GM18508 (cell line): ENCODE measurements around the gene THRSP.
"Not testable (repeated sequence)": the region's sequence is repeated elsewhere in the genome, so short reads cannot be mapped to it uniquely, and the experiment has no call there.

ENCODE experiments used
- ATAC-seq: cut with Tn5 transposase; IDR thresholded peaks from one replicate; pipeline ENCODE4 v1.9.1; 2021; ENCODE audit warnings: moderate number of reproducible peaks; ENCODE audit not compliant: insufficient read depth, unreplicated experiment

THRSP gene

DNA sequence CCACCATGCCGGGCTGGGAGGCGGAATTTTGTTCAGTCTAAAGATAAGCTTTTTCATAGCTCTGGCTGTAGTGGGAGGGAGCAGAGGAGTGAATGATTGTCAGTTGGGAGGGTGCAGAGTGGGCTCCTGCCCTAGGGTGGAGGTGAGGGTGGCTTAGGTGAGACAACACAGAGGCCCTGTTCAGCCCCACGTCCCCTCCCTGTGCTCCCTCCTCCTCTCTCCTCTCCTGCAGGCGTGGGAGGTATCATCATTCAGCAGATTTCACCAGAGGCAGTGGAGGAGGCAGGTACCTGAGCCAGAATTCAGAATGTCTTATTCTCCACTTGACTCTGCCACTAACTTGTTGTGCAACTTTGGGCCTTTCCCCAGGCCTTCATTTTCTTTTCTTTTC is 1.7 kb upstream of the THRSP start:
- ATAC-seq, result no peak

- ATAC-seq, result no peak
These were observed 990 bp upstream of the THRSP start for GRCh38 chr11:78062671-78063070.

GRCh38 chr11:78065203-78065602 is 1.5 kb downstream of the THRSP start:
- ATAC-seq, result no peak

DNA sequence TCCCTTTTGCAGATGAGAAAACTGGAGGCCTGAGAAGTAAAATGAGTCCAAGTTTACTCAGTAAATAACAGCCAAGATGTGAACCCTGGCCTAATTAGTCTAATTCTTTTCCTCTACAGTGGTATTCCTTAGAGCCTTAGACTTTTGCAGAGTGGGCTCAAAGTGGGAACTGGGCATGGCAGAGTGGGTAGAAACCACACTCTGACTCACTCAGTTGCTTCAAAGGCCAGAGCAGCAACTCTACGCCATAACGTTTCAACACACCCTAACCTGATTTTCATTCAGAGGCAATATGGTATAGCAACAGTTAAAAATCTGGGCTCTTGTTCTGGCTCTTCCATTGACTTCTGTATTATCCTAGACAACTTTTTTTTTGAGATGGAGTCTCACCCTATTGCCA is 2.8 kb downstream of the THRSP start:
- ATAC-seq, result no peak

DNA sequence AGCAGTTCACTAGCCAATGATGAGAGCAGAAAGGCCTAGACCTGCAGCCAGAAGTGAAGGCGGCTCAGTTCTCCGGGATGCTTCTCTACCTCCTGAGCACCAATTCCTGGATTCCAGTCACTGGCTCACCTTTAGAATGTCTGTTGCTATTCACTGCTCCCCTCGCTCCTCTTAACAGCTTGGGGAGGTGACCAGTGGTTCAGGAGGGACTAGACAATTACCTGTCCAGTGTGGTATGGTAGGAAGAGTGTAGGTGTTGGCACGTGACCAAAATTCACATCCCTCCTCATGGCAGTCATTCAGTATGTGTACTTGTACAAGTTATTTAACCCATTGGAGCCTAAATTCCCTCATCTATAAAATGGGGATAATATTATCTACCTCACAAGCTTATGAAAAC is 4.0 kb downstream of the THRSP start:
- ATAC-seq, result no peak

GRCh38 chr11:78069465-78069864 is 5.8 kb downstream of the THRSP start:
- no peak for ATAC-seq

GRCh38 chr11:78070621-78071020 is 7.0 kb downstream of the THRSP start:
- no peak for ATAC-seq

DNA sequence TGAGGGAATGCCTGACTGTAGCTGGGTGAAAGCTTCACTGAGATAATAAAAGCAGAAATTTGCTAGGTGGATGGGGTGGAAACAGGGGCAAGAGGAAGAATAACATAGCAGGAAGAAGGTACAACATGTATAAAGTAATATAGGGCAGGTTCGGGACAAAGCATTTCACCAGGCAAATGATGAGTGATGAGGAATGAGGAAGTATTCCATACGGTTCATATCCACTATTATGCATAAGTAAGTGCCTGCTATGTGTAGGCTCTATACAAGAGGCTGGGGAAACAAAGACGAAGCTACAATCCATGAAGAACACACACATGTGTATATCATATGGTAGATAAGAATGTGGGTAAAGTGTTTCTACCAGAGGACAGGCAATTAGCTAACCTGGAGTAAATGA is 8.1 kb downstream of the THRSP start:
- ATAC-seq, result no peak

DNA sequence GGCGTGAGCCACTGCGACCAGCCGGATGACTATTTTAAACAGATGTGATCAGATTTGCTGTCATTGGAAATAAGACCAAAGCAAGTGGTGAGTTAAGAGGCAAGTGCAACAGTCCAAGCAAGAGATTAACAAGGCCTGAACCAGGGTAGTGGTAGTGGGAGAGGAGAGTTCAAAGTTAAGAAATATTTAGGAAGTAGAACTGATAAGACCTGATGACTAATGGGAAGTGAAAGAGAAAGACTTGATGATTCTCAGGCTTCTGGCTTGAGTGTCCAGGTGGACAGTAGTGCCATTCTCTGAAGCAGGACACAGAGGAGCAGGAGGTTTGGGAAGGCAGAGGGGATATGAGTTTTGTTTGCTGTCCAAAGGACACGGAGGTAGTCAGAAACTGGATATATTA is 8.8 kb downstream of the THRSP start:
- ATAC-seq, result no peak

GRCh38 chr11:78074756-78075155 is 11.1 kb downstream of the THRSP start:
- ATAC-seq, result no peak

GRCh38 chr11:78076733-78077403 is 13.2 kb downstream of the THRSP start:
- no peak for ATAC-seq

GRCh38 chr11:78077592-78077991 is 13.9 kb downstream of the THRSP start:
- ATAC-seq, result not testable (repeated sequence)

- no peak for ATAC-seq
These were observed 14.8 kb downstream of the THRSP start for GRCh38 chr11:78078218-78079167.

DNA sequence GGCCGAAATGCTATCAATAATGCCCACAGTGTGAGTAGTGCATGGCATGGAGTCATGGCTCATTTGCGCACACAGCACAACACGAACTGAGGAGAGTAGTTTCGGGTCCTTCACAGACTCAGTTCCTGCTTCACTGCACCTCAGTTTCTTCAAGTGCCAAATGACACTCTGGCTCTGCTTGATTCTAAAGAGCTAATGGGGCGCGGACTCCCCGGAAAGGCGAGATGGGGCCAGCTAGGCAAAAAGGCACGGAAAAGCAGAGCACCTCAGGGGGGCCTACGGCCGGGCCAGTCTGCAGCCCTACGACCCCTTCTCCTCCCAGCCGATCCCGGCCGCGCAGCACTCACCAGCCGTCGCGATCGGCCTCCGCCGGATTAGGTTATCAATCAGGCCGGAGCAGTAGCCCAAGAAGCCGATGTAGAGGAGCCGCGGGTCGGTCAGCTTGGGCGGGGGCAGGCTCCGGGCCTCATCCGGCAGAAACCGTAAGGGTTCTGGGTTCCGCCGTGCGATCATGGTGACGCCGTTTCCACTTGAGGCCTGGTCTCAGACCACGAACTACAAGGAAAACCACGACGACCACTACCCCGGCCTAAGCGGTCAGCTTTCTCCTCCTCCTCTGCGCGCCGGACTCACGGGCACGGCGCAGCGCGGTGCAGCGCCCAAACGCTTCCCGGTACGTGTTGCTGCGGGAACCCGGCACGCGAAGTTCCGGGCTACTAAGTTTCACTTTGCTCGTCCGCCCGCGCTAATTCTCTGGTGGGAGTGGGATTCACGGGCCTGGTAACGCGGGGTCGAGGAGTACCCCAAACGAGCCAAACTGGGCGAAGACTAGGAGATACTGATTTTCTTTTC is 15.8 kb downstream of the THRSP start, which contains the start of gene NDUFC2:
Gene NDUFC2 (minus strand): TSS at position 631 of the 852 bp plus-strand sequence. CDS start 118 bp downstream, at position 513.
- no peak for ATAC-seq

- no peak for ATAC-seq
These were observed 16.6 kb downstream of the THRSP start for GRCh38 chr11:78080084-78080817.

DNA sequence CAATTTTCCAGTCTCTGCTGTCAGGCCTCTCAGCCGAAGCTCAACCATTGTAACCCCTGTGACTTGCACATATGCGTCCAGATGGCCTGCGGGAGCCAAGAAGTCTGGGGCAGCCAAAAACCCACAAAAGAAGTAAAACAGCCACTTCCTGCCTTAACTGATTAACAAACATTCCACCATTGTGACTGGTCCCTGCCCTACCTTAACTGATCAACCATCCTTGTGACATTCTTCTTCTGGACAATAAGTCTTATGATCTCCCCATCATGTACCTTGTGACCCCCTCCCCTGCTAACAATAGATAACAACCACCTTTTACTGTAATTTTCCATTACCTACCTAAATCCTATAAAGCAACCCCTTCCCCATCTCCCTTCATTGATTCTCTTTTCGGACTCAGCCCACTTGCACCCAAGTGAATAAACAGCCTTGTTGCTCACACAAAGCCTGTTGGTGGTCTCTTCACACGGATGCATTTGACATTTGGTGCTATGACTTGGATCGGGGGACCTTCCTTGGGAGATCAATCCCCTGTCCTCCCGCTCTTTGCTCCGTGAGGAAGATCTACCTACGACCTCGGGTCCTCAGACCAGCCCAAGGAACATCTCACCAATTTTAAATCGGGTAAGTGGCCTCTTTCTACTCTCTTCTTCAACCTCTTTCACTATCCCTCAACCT is 17.3 kb downstream of the THRSP start:
- ATAC-seq, result no peak

DNA sequence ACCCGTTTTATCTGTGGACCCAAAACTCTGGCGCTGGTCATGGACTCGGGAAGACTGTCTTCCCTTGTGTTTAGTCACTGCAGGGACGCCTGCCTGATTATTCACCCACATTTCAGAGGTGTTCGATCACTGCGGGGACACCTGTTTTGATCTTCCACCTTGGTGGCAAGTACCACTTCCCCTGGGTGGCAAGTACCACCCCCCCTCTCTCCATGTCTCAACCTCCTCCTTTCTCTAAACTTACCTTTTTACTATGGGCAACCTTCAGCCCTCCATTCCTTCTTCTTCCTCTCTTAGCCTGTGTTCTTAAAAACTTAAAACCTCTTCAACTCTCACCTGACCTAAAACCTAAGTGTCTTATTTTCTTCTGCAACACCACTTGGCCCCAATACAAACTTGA is 17.9 kb downstream of the THRSP start:
- ATAC-seq, result no peak

DNA sequence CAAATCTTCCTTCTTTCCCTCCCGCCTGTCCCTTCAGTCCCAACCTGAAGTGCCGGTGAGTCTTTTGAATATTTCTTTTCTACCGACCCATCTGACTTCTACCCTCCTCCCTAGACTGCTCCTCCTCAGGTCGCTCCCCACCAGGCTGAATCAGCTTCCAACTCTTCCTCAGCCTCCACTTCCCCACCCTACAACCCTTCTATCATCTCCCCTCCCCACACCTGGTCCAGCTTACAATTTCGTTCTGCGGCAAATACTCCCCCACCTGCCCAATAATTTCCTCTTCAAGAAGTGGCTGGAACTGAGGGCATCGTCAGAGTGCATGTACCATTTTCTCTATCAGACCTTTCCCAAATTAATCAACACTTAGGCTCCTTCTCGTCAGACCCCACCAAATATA is 18.5 kb downstream of the THRSP start:
- no peak for ATAC-seq

DNA sequence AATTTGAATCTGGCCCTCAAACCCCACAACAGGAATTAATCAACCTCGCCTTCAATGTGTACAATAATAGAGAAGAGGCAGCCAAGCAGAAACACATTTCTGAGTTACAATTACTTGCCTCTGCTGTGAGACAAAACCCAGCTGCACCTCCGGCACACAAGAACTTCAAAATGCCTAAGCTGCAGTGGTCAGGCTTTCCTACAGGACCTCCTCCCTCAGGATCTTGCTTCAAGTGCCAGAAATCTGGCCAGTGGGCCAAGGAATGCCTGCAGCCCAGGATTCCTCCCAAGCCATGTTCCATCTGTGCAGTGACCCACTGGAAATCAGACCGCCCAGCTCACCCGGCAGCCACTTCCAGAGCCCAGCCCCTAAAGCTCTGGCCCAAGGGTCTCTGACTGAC is 19.4 kb downstream of the THRSP start:
- no peak for ATAC-seq
